ENCODE data around the gene SURF4.

The SURF4 gene

GRCh38 chr9:133415170-133415569 lies 39.3 kb upstream of the SURF4 start:
- no peak overlapping the region for H2BK120ac ChIP-seq (ENCODE audit: insufficient read depth, low read length, poor library complexity)
- peaks cover 8% of the 10 kb centered on the region for H3K79me1 ChIP-seq (ENCODE audit: low read length)
- DNase-seq, result no peak
- H4K91ac ChIP-seq (ENCODE audit: low read depth, low read length), result no peak overlapping the region
- H2AK5ac ChIP-seq (ENCODE audit: low read length), result no peak overlapping the region
- no peak overlapping the region for H3K27ac ChIP-seq (ENCODE audit: low read depth, low read length)
- peaks cover 9% of the 10 kb centered on the region for H3K79me2 ChIP-seq (ENCODE audit: control insufficient read depth, insufficient read depth, low read length, poor library complexity)
- no peak overlapping the region for H4K8ac ChIP-seq (ENCODE audit: low read depth, low read length)
- H3K4me2 ChIP-seq (ENCODE audit: low read length), result no peak overlapping the region
- peaks cover 6 to 9% of the 10 kb centered on the region in 2 experiments for H3K4me1 ChIP-seq (ENCODE audit: control insufficient read depth in 1 of 2, insufficient read depth in 2 of 2, low read length in 2 of 2)
- no peaks in the 10 kb centered on the region for H3K9me3 ChIP-seq (ENCODE audit: insufficient read depth, low read depth, low read length)
- no peak overlapping the region for H3K4me3 ChIP-seq (ENCODE audit: low read depth, low read length)
- no CpG with 5 or more reads among the region's 1 CpG for WGBS (ENCODE audit: extremely low coverage, insufficient coverage, insufficient read length)
- no peaks in the 10 kb centered on the region for H3K27me3 ChIP-seq (ENCODE audit: insufficient read depth, low read length)
- H3K9ac ChIP-seq (ENCODE audit: low read length), result no peak overlapping the region
- H3K18ac ChIP-seq (ENCODE audit: low read length), result no peak overlapping the region
- H2BK5ac ChIP-seq (ENCODE audit: low read depth, low read length, poor library complexity), result no peak overlapping the region
- peaks cover 41 to 49% of the 10 kb centered on the region in 2 experiments for H3K36me3 ChIP-seq (ENCODE audit: control insufficient read depth in 1 of 2, insufficient read depth in 2 of 2, low read length in 2 of 2)
- H3K23ac ChIP-seq (ENCODE audit: low read length), result no peak overlapping the region
- no peak overlapping the region for H3K14ac ChIP-seq (ENCODE audit: low read length)
- no peak overlapping the region for H3K4ac ChIP-seq (ENCODE audit: low read depth, low read length)
- H2AFZ ChIP-seq (ENCODE audit: insufficient read depth, low read length, poor library complexity), result no peak overlapping the region
- no peak overlapping the region for H4K12ac ChIP-seq (ENCODE audit: low read depth, low read length)
- no peak overlapping the region for H2BK12ac ChIP-seq (ENCODE audit: low read length)

GRCh38 chr9:133408042-133408441 lies 32.2 kb upstream of the SURF4 start:
- H3K4me3 ChIP-seq (ENCODE audit: low read depth, low read length), result no peak overlapping the region
- no peak overlapping the region for H2AFZ ChIP-seq (ENCODE audit: insufficient read depth, low read length, poor library complexity)
- H3K79me1 ChIP-seq (ENCODE audit: low read length), result no peaks in the 10 kb centered on the region
- no peak overlapping the region for H2BK5ac ChIP-seq (ENCODE audit: low read depth, low read length, poor library complexity)
- H3K27ac ChIP-seq (ENCODE audit: low read depth, low read length), result no peak overlapping the region
- H3K36me3 ChIP-seq (ENCODE audit: control insufficient read depth in 1 of 2, insufficient read depth in 2 of 2, low read length in 2 of 2), result peaks cover 72 to 73% of the 10 kb centered on the region in 2 experiments
- H3K27me3 ChIP-seq (ENCODE audit: insufficient read depth, low read length), result no peaks in the 10 kb centered on the region
- H4K8ac ChIP-seq (ENCODE audit: low read depth, low read length), result no peak overlapping the region
- no peak overlapping the region for H2AK5ac ChIP-seq (ENCODE audit: low read length)
- H4K91ac ChIP-seq (ENCODE audit: low read depth, low read length), result no peak overlapping the region
- no peaks in the 10 kb centered on the region for H3K9me3 ChIP-seq (ENCODE audit: insufficient read depth, low read depth, low read length)
- H3K9ac ChIP-seq (ENCODE audit: low read length), result no peak overlapping the region
- no peak overlapping the region for H2BK12ac ChIP-seq (ENCODE audit: low read length)
- no peaks in the 10 kb centered on the region for H3K79me2 ChIP-seq (ENCODE audit: control insufficient read depth, insufficient read depth, low read length, poor library complexity)
- H3K4me1 ChIP-seq (ENCODE audit: control insufficient read depth in 1 of 2, insufficient read depth in 2 of 2, low read length in 2 of 2), result no peaks in the 10 kb centered on the region
- no CpG with 5 or more reads among the region's 1 CpG for WGBS (ENCODE audit: extremely low coverage, insufficient coverage, insufficient read length)
- H3K4ac ChIP-seq (ENCODE audit: low read depth, low read length), result no peak overlapping the region
- no peak overlapping the region for H2BK120ac ChIP-seq (ENCODE audit: insufficient read depth, low read length, poor library complexity)
- no peak overlapping the region for H4K12ac ChIP-seq (ENCODE audit: low read depth, low read length)
- H3K18ac ChIP-seq (ENCODE audit: low read length), result no peak overlapping the region
- no peak overlapping the region for H3K23ac ChIP-seq (ENCODE audit: low read length)
- no peak overlapping the region for H3K14ac ChIP-seq (ENCODE audit: low read length)
- H3K4me2 ChIP-seq (ENCODE audit: low read length), result no peak overlapping the region
- DNase-seq, result no peak

DNA sequence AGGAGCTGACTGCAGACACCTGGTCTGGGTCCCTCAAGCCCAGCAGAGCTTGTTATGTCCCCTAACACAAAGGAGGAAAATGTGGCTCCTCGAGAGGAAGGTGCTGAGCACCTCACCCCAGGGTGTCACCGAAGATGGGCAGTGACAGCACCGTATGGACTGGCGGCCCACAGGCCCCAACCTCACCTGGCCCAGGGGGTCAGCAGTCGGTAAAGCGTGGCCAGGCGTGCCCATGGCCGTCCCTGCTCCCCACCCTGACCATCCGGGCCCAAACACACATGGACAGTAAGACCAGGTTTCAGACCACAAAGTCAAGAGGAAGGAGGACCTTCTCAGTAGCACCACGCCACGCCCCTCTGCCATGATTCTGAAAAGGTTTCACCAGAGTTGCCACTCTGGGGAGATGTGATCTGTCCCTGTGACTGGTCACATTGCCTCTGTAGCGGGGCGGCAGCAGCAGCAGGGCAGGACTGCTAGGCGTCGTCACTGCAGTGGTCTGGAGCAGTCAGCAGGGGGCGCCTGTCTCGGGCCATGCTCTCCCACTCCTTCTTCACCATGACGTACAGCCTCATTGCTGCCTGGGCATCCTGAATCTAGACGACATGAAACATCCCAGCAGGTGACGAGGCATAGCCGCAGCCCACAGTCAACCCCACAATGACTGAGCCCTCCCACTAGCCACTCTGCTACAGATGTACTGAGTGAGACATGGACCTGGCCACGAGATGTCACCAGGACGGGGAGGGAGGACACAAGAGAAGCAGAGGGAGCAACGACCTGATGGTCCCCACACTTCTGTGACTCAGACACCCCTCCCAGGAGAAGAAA lies 30.8 kb upstream of the SURF4 start:
- Histone ChIP-seq H3K4me3 (ENCODE audit: low read depth, low read length) (no peak overlapping the region), H2BK120ac (ENCODE audit: insufficient read depth, low read length, poor library complexity) (no peak overlapping the region), H4K12ac (ENCODE audit: low read depth, low read length) (no peak overlapping the region), H3K4me2 (ENCODE audit: low read length) (no peak overlapping the region), H3K79me1 (ENCODE audit: low read length) (no peaks in the 10 kb centered on the region), H3K9ac (ENCODE audit: low read length) (no peak overlapping the region), H2BK12ac (ENCODE audit: low read length) (no peak overlapping the region), H3K4ac (ENCODE audit: low read depth, low read length) (no peak overlapping the region), H3K23ac (ENCODE audit: low read length) (no peak overlapping the region), H3K4me1 (ENCODE audit: control insufficient read depth in 1 of 2, insufficient read depth in 2 of 2, low read length in 2 of 2) (no peaks in the 10 kb centered on the region), H4K91ac (ENCODE audit: low read depth, low read length) (no peak overlapping the region), H2AFZ (ENCODE audit: insufficient read depth, low read length, poor library complexity) (no peak overlapping the region), H2BK5ac (ENCODE audit: low read depth, low read length, poor library complexity) (no peak overlapping the region), H3K9me3 (ENCODE audit: insufficient read depth, low read depth, low read length) (no peaks in the 10 kb centered on the region), H2AK5ac (ENCODE audit: low read length) (no peak overlapping the region), H3K27me3 (ENCODE audit: insufficient read depth, low read length) (no peaks in the 10 kb centered on the region), H3K36me3 (ENCODE audit: control insufficient read depth in 1 of 2, insufficient read depth in 2 of 2, low read length in 2 of 2) (peaks cover 62 to 70% of the 10 kb centered on the region in 2 experiments), H3K27ac (ENCODE audit: low read depth, low read length) (no peak overlapping the region), H3K79me2 (ENCODE audit: control insufficient read depth, insufficient read depth, low read length, poor library complexity) (no peaks in the 10 kb centered on the region), H4K8ac (ENCODE audit: low read depth, low read length) (no peak overlapping the region), H3K14ac (ENCODE audit: low read length) (no peak overlapping the region), H3K18ac (ENCODE audit: low read length) (no peak overlapping the region)
- WGBS (ENCODE audit: extremely low coverage, insufficient coverage, insufficient read length), result no CpG with 5 or more reads among the region's 24 CpGs
- DNase-seq, result peak; percentile 66 to 80

DNA sequence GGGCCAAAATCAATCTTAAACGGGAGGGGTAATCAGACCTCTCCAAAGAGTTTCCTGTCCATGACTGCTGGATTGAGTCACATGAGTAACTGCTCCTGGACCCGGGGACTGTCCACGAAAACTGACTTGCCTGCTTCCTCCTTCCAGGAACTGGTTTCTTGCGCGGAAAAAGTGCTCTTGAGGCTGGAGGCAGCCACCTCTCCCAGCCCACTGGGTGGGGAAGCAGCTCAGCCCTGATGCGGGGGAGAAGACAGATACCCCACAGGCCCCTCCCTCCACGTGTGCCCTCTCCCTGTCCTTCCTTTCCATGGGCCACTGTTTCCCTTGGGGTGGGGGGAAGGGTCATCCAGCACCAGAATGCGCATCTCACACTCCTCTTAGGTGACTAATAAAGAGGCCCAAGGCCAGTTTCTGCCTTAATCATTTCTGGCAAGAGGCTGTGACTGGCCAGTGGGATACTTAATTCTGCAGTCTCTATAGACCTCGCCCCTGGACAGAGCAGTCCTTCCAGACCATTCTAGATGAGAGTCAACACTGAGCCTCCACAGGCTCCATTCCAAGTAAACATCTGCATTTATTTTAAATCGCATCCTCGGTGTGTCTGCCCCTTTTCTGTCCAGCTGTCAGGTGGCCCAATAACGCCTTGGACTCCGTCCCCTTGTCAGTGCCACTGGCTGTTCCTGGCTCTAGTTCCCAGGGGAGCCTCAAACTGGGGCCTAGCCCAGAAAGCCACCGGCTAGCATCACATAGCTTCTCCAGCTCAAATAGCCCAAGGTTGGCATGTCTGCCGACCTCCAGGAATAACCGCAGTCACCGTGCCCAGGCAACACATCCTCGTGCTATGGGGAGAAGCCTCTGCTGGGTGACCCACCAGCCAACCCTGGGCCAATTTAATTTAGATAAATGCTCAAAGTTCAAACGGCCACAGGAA lies 29.9 kb upstream of the SURF4 start:
- Histone ChIP-seq H3K9ac (ENCODE audit: low read length) (no peak overlapping the region), H2BK120ac (ENCODE audit: insufficient read depth, low read length, poor library complexity) (no peak overlapping the region), H3K79me2 (ENCODE audit: control insufficient read depth, insufficient read depth, low read length, poor library complexity) (no peaks in the 10 kb centered on the region), H2AFZ (ENCODE audit: insufficient read depth, low read length, poor library complexity) (no peak overlapping the region), H3K4me3 (ENCODE audit: low read depth, low read length) (no peak overlapping the region), H3K18ac (ENCODE audit: low read length) (no peak overlapping the region), H3K27me3 (ENCODE audit: insufficient read depth, low read length) (no peaks in the 10 kb centered on the region), H3K23ac (ENCODE audit: low read length) (no peak overlapping the region), H3K36me3 (ENCODE audit: control insufficient read depth in 1 of 2, insufficient read depth in 2 of 2, low read length in 2 of 2) (peaks cover 55 to 65% of the 10 kb centered on the region in 2 experiments), H3K9me3 (ENCODE audit: insufficient read depth, low read depth, low read length) (no peaks in the 10 kb centered on the region), H4K91ac (ENCODE audit: low read depth, low read length) (no peak overlapping the region), H3K4me1 (ENCODE audit: control insufficient read depth in 1 of 2, insufficient read depth in 2 of 2, low read length in 2 of 2) (no peaks in the 10 kb centered on the region), H3K27ac (ENCODE audit: low read depth, low read length) (no peak overlapping the region), H4K8ac (ENCODE audit: low read depth, low read length) (no peak overlapping the region), H3K14ac (ENCODE audit: low read length) (no peak overlapping the region), H2BK12ac (ENCODE audit: low read length) (no peak overlapping the region), H2AK5ac (ENCODE audit: low read length) (no peak overlapping the region), H3K79me1 (ENCODE audit: low read length) (no peaks in the 10 kb centered on the region), H4K12ac (ENCODE audit: low read depth, low read length) (no peak overlapping the region), H2BK5ac (ENCODE audit: low read depth, low read length, poor library complexity) (no peak overlapping the region), H3K4me2 (ENCODE audit: low read length) (no peak overlapping the region), H3K4ac (ENCODE audit: low read depth, low read length) (no peak overlapping the region)
- no CpG with 5 or more reads among the region's 19 CpGs for WGBS (ENCODE audit: extremely low coverage, insufficient coverage, insufficient read length)
- DNase-seq, result no peak

Measured in trophoblast cell (in vitro differentiated cells and primary cell).